ENCODE results near the gene MPRIP.

DNA sequence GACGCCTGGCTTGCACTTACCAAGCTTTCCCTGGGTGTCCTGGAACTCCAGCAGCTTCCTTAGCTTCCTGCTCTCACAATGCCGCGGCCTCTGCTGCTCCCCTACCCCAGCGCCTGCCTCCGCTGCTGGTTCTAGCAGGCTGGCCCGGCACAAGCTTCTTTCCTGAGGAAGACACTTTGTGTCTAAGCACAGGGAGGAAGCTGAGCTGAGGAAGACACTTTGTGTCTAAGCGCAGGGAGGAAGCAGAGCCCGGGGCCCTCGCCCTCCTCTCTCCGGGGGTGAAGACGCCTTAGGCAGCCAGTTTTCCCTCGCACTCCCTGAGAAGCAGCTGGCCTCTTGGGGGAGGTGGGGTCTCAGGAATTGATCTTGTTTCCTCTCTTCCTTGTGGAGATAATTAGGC is 99.0 kb downstream of the MPRIP start:
- no peak for TF ChIP-seq POLR2AphosphoS5 (IDR thresholded peaks at IDR 0.05; ENCODE audit: low read depth, low read length)
- no peak for TF ChIP-seq FOXP2 (optimal IDR thresholded peaks at IDR 0.05; ENCODE audit: borderline replicate concordance, extremely low read depth, extremely low read length, insufficient read depth)
